ENCODE data around the gene PNMT. TPM values are rescaled to one million over a fixed set of nuclear protein-coding genes. Genes with fewer than 3 reads are reported as not detected.

The PNMT gene
- total and polyA plus RNA-seq, 2 of the 13 experiments (the other 11 are each of a cell fraction or from before 2014, with no cell fraction given): 0.25 TPM; not detected in 1

- TF ChIP-seq TRAFD1 (CRISPR knock-in tag; IDR thresholded peaks at IDR 0.05; ENCODE audit: borderline replicate concordance): peak; percentile 43; the same call in 1 of the 2 replicates
- peak; percentile 94 for TF ChIP-seq ETV5 (CRISPR knock-in tag; IDR thresholded peaks at IDR 0.05; ENCODE audit: borderline replicate concordance)
- peak; percentile 54; the same call in 1 of the 2 replicates for TF ChIP-seq CBX5 (CRISPR knock-in tag; IDR thresholded peaks at IDR 0.05; ENCODE audit: borderline replicate concordance)
- peak; percentile 87 for TF ChIP-seq ASH2L (IDR thresholded peaks at IDR 0.05; ENCODE audit: insufficient read length, low read depth, low read length)
- TF ChIP-seq TFE3 (CRISPR knock-in tag; IDR thresholded peaks at IDR 0.05): peak; percentile 64; the same call in 1 of the 2 replicates
- no peak for TF ChIP-seq KLF13 (CRISPR knock-in tag; IDR thresholded peaks at IDR 0.05)
- peak; percentile 57; the same call in 1 of the 2 replicates for TF ChIP-seq ZNF780A (CRISPR knock-in tag; IDR thresholded peaks at IDR 0.05)
- peak; percentile 56; the same call in 1 of the 2 replicates for TF ChIP-seq ZNF205 (CRISPR knock-in tag; IDR thresholded peaks at IDR 0.05)
- TF ChIP-seq ZFX (CRISPR knock-in tag; IDR thresholded peaks at IDR 0.05; ENCODE audit: low read depth): no peak; the same call in 1 of the 2 replicates
- no peak for TF ChIP-seq TSC22D2 (CRISPR knock-in tag; IDR thresholded peaks at IDR 0.05; ENCODE audit: borderline replicate concordance)
- TF ChIP-seq PAWR (CRISPR knock-in tag; IDR thresholded peaks at IDR 0.05; ENCODE audit: borderline replicate concordance): no peak
- no peak for TF ChIP-seq SOX6 (IDR thresholded peaks at IDR 0.05)
- no peak for TF ChIP-seq SOX6 (CRISPR knock-in tag; IDR thresholded peaks at IDR 0.05)
- TF ChIP-seq ZNF451 (CRISPR knock-in tag; IDR thresholded peaks at IDR 0.05): no peak
- TF ChIP-seq SMAD9 (CRISPR knock-in tag; IDR thresholded peaks at IDR 0.05): no peak
- peak; percentile 32; the same call in 1 of the 2 replicates for TF ChIP-seq ZNF558 (CRISPR knock-in tag; IDR thresholded peaks at IDR 0.05; ENCODE audit: borderline replicate concordance)
- TF ChIP-seq NAIF1 (CRISPR knock-in tag; IDR thresholded peaks at IDR 0.05; ENCODE audit: borderline replicate concordance): peak; percentile 56; the same call in 1 of the 2 replicates
- TF ChIP-seq TFDP1 (CRISPR knock-in tag; IDR thresholded peaks at IDR 0.05; ENCODE audit: borderline replicate concordance): peak; percentile 28; the same call in 1 of the 2 replicates
- TF ChIP-seq ZNF891 (CRISPR knock-in tag; IDR thresholded peaks at IDR 0.05): peak; percentile 83; the same call in 1 of the 2 replicates
- TF ChIP-seq MTA3 (CRISPR knock-in tag; IDR thresholded peaks at IDR 0.05): no peak
- peak; percentile 78; the same call in 1 of the 2 replicates for TF ChIP-seq EEA1 (CRISPR knock-in tag; IDR thresholded peaks at IDR 0.05; ENCODE audit: borderline replicate concordance)
- TF ChIP-seq HNF4A (CRISPR knock-in tag; IDR thresholded peaks at IDR 0.05): no peak
- peak; percentile 81; the same call in 1 of the 2 replicates for TF ChIP-seq NKX3-1 (CRISPR knock-in tag; IDR thresholded peaks at IDR 0.05)
- TF ChIP-seq ZMAT3 (CRISPR knock-in tag; conservative IDR thresholded peaks at IDR 0.05): peak; percentile 32; the same call in 1 of the 2 replicates
- no peak for TF ChIP-seq LBX2 (CRISPR knock-in tag; IDR thresholded peaks at IDR 0.05; ENCODE audit: borderline replicate concordance)
Measured at GRCh38 chr17:39687546-39688474, 19.6 kb downstream of the PNMT start, which contains the start of gene PGAP3 (continued).
